Measurements from ENCODE around the gene DDX31.
"Not testable (repeated sequence)": the region's sequence is repeated elsewhere in the genome, so short reads cannot be mapped to it uniquely, and the experiment has no call there.

DNA sequence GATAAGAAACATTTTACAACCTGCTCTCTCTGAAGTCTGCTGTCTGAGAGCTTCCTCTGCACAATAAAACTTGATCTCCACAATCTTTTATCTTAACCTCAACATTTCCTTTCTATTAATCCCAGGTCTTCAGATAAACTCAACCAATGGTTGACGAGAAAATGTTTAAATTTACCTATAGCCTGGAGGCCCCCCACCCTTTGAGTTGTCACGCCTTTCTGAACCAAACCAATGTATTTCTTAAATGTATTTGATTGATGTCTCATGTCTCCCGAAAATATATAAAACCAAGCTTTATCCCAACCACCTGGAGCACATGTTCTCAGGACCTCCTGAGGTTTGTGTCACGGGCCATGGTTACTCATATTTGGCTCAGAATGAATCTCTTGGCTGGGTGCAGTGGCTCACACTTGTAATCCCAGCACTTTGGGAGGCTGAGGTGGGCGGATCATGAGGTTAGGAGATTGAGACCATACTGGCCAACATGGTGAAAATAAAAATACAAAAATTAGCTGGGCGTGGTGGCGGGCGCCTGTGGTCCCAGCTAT is 48.7 kb upstream of the DDX31 start:
- TF ChIP-seq CTCF (IDR thresholded peaks at IDR 0.05; ENCODE audit: poor library complexity); EZH2phosphoT487 (IDR thresholded peaks at IDR 0.05; ENCODE audit: low read depth, severe bottlenecking, unreplicated experiment); EZH2 (IDR thresholded peaks at IDR 0.05; ENCODE audit: borderline replicate concordance): not testable (repeated sequence)

Measured in hepatocyte (in vitro differentiated cells).